ENCODE data around the gene MTX3. TPM values are rescaled to one million over a fixed set of nuclear protein-coding genes. Genes with fewer than 3 reads are reported as not detected.

The MTX3 gene
- total and polyA plus RNA-seq, 10 of the 15 experiments (the other 5 are each of a cell fraction or from before 2014, with no cell fraction given), result 1.8 to 18.9 (median 9.3) TPM

DNA sequence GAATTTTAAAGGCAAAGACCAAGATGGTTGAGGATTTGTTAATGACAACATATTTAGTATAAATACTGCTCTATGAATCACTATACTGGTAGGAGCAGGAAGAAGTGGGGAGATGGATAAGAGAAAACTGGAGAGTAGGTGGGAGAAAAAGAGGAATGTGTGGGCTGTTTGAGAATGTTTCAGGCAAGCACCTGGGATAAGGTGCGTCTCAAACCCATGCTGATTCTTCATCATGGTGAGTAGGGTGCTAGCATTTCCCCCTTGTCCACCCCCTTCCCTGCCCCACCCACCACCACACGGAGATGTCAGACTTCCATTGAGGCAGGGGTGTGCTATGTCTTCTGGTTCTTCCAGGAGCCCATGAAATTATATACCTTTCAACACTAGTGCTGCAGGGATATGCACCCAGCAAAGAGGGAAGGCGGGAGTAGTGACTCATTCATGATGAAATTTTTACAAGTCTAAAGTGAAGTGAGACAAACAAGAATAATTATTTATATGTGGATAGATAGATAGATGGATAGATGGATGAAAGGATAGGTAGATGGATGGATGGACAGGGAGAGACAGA, 54.3 kb downstream of the MTX3 start (continued):
- TF ChIP-seq, protein P1, sequence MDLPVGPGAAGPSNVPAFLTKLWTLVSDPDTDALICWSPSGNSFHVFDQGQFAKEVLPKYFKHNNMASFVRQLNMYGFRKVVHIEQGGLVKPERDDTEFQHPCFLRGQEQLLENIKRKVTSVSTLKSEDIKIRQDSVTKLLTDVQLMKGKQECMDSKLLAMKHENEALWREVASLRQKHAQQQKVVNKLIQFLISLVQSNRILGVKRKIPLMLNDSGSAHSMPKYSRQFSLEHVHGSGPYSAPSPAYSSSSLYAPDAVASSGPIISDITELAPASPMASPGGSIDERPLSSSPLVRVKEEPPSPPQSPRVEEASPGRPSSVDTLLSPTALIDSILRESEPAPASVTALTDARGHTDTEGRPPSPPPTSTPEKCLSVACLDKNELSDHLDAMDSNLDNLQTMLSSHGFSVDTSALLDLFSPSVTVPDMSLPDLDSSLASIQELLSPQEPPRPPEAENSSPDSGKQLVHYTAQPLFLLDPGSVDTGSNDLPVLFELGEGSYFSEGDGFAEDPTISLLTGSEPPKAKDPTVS (IDR thresholded peaks at IDR 0.05; ENCODE audit: low read depth, low read length), result no peak
- TF ChIP-seq IKZF2 (IDR thresholded peaks at IDR 0.05) (no peak), NBN (IDR thresholded peaks at IDR 0.05) (no peak), BCL11A (IDR thresholded peaks at IDR 0.05; ENCODE audit: low read depth, low read length) (no peak)

DNA sequence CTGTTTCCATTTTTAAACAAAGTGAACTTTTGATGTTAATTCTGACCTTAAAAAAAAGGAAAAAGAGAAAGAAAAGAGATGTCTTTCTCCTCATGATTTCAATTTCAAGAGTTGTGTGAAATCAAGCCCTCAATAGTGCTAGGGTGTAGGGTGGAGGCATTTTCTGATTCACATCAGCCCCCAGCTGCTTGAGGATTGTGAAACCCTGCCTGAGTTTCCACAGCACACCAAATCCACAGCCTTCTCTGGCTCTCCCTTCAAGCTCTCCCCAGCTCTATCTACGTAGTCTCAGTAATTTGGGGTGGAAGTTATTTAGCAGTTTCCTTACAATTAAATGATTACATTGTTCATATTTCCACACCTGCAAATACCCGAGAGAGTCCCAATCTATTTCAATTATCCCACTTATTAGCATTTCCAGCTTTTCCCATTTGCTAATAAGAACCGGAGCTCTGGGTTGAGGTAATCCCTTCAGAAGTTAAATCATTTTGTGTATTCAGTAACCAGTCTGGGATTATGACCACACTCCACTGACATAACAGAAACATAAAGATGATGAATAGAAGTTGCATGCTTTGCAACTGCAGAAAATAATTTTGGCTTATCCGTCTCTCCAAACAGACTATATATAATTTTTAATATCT, 54.9 kb downstream of the MTX3 start:
- in situ Hi-C loops (cut with MboI), result no loop called here
- ChIA-PET POLR2A (no interaction called here), CTCF (interaction anchor here (1.7 kb wide), 1 partner anchor 148 kb away, joined by 7 read pairs; no protein-coding TSS in a partner anchor), RAD21 (ENCODE audit: unreplicated experiment) (no interaction called here), SMC1A (ENCODE audit: uncharacterized antibody, unreplicated experiment) (no interaction called here)
- Histone ChIP-seq H3K27ac (ENCODE audit: control insufficient read depth, insufficient read depth) (no peak overlapping the region), H3K9me3 (replicated peaks; ENCODE audit: control insufficient read depth, insufficient read depth, low read length) (no peaks in the 10 kb centered on the region), H3K4me2 (ENCODE audit: control insufficient read depth, insufficient read depth) (no peak overlapping the region), H3K9ac (ENCODE audit: control insufficient read depth, insufficient read depth, low read length) (no peak overlapping the region), H3K4me3 (no peak overlapping the region), H4K20me1 (ENCODE audit: control insufficient read depth, insufficient read depth) (no peaks in the 10 kb centered on the region), H3K4me1 (ENCODE audit: control insufficient read depth, insufficient read depth, low read length) (no peaks in the 10 kb centered on the region), H3K79me2 (ENCODE audit: control insufficient read depth, insufficient read depth, low read length) (no peaks in the 10 kb centered on the region), H2AFZ (ENCODE audit: control insufficient read depth, low read depth, low read length) (no peak overlapping the region), H3K27me3 (replicated peaks in 1 of 2; ENCODE audit: control insufficient read depth in 2 of 2, insufficient read depth in 2 of 2, low read length in 1 of 2) (no peaks in the 10 kb centered on the region), H3K36me3 (ENCODE audit: control insufficient read depth in 2 of 2, insufficient read depth in 2 of 2, low read length in 1 of 2) (no peaks in the 10 kb centered on the region)
- no peak for DNase-seq (ENCODE audit: low read depth, low spot score)
- no TSS peak for BruUV-seq (replicated peaks)
- ATAC-seq, result no peak
- intact Hi-C loops (cut with micrococcal nuclease; ENCODE audit: unreplicated experiment), result no loop called here
- 53% methylated on average over 4 of the region's 4 CpGs for WGBS (ENCODE audit: insufficient coverage, insufficient replicate concordance, low lambda C conversion rate, missing lambda C conversion rate)
- TF ChIP-seq FOS (IDR thresholded peaks at IDR 0.05; ENCODE audit: borderline replicate concordance, extremely low read depth, insufficient read length), result no peak
- no peak for TF ChIP-seq SMAD5 (IDR thresholded peaks at IDR 0.05; ENCODE audit: low read depth)
- FAIRE-seq, result no peak

Measured in GM12878 (cell line).